Measurements from ENCODE around the gene TMPRSS6. TPM values are rescaled to one million over a fixed set of nuclear protein-coding genes. Genes with fewer than 3 reads are reported as not detected.

The TMPRSS6 gene
- total RNA-seq, 4 donors from 2014 or later: not detected

DNA sequence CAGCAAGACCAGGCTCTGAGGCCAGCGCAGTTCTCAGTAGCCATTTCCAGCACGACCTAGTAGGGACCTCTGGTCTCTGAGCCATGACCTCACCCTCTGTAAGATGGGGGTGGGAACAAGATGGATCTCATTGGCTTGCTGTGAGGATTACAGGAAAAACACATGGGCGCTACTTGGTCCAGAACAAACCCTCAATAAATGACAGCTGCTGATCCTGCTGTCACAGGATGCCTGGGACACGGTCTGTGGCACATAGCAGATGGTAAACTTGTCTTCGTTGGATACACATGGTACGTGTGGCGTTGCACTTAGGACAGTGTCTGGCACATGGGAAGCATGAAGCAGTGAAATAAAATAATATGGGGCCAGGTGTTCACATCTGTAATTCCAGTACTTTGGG, 62.5 kb downstream of the TMPRSS6 start:
- DNase-seq (ENCODE audit: low spot score) (no peak), ATAC-seq (ENCODE audit: low FRiP score) (no peak)
- TF ChIP-seq, protein P1, sequence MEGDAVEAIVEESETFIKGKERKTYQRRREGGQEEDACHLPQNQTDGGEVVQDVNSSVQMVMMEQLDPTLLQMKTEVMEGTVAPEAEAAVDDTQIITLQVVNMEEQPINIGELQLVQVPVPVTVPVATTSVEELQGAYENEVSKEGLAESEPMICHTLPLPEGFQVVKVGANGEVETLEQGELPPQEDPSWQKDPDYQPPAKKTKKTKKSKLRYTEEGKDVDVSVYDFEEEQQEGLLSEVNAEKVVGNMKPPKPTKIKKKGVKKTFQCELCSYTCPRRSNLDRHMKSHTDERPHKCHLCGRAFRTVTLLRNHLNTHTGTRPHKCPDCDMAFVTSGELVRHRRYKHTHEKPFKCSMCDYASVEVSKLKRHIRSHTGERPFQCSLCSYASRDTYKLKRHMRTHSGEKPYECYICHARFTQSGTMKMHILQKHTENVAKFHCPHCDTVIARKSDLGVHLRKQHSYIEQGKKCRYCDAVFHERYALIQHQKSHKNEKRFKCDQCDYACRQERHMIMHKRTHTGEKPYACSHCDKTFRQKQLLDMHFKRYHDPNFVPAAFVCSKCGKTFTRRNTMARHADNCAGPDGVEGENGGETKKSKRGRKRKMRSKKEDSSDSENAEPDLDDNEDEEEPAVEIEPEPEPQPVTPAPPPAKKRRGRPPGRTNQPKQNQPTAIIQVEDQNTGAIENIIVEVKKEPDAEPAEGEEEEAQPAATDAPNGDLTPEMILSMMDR (IDR thresholded peaks at IDR 0.05): no peak

DNA sequence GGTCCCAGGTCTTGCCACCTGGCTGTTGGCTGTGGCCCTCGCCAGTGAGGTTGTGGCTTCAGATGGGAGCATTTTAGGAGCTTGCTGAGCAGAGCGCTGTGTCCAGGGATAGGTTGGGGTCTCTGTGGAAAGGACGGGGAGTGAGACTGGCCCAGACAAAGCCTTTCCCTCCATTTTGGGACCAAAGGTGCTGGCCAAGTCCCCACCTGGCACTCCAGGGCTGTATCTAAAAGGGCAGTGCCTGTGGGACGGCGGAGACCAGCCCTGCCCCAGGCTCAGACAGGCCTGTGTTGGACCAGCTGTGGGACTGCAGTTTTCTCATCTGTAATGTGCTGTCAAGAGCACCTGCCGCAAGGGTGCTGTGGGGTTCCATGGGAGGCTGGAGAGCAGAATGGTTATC, 62.9 kb downstream of the TMPRSS6 start:
- DNase-seq (ENCODE audit: low spot score) (no peak), ATAC-seq (ENCODE audit: low FRiP score) (no peak)
- TF ChIP-seq, protein P1 (IDR thresholded peaks at IDR 0.05): no peak

DNA sequence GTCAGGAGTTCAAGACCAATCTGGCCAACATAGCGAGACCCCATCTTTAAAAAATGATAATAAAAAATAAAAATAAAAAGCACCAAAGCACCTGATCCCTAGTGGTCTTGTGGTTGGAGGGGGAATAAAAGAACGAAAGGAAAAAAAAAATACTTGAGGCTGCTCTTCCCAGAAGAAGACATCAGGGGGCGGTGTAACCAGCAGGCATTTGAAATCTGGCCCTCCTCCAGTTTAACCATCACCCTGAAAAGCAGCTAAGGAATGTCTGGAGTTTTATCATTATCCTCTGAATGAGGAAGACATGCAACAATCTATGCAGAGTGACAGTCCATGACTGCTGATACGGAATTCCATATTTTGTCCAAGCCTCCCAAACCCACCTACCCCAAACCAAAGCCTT, 63.6 kb downstream of the TMPRSS6 start:
- no peak for DNase-seq (ENCODE audit: low spot score)
- TF ChIP-seq, protein P1 (IDR thresholded peaks at IDR 0.05): no peak
- ATAC-seq (ENCODE audit: low FRiP score): no peak

DNA sequence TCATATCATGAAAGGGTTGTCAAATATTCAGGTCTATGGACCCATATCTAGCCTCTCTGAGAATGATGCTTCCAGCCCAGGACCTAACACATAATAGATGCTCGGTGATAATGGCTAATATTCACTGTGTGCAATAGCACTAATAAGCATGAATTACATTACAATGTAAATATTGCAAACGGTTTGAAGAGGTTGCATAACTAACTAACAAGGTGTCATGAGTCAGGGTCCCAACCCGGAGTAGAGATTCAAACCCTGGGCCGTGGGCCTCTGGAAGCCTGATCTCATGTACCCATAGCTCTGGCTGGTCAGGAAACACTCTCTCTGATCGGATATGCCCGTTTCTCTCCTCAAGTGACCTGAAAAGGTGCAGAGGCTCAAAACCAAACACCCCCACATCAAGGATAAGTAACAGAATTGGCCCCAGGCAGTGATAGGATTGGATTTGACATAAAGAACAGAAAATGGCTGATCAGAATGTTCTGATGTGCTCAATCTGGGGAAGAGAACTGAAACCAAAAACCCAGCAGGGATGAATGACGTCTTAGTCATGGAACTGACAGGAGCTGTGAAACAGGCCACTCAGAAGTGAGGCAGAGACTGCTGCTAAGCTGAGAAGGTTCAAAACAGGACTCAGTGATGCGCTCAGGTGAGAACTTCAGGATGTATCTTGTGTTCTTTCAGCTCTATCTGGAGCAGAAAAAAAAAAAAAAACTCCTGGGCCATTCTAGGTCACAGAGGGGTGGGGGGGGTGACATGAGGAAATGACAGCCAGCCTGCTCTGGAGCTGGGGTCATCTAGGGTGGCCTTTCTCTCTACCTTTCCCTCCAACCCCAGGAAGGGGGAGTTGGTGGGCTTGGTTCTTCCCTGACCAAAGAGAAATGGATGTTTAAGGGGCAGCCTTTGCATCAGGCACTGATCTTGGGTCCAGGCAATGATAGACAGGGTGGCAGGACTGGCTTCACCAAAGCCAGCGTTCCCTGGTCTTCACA, 64.6 kb downstream of the TMPRSS6 start:
- ATAC-seq (ENCODE audit: low FRiP score): no peak
- no peak for DNase-seq (ENCODE audit: low spot score)
- TF ChIP-seq, protein P1 (IDR thresholded peaks at IDR 0.05): no peak

DNA sequence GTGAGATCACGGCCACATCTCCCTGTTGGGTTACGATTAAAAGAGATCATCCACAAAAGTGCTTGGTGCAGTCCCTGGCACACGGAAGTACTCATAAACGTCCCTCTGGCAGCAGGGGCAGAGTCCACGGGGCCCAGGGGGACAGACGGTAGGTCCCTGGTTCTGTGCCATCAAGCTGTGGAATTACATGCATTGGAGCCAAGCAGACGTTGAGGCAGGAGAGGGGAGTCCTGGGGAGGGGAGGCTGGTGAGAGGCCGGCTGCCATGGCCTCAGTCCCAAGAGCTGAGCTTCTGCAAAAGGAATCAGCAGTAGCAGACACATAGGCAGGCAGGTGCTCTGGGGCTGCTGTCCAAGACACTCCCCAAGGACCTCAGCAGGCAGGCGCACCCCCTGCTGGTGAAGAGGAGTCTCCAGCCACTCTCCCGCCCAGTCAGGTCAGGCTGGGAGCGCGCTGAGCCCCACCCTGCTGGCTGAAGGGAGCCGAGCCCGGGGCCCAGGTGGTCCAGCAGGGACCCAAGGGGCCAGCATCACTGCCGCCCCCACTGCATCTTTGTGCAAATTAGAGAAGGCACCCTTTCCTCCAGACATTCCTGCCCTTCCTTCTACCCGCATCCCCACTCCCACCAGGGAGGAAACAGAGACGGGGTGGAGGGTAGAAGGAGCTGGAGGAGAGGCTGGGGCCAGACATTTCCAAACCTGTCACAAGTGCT, 65.5 kb downstream of the TMPRSS6 start:
- ATAC-seq (ENCODE audit: low FRiP score): peak; percentile 82

DNA sequence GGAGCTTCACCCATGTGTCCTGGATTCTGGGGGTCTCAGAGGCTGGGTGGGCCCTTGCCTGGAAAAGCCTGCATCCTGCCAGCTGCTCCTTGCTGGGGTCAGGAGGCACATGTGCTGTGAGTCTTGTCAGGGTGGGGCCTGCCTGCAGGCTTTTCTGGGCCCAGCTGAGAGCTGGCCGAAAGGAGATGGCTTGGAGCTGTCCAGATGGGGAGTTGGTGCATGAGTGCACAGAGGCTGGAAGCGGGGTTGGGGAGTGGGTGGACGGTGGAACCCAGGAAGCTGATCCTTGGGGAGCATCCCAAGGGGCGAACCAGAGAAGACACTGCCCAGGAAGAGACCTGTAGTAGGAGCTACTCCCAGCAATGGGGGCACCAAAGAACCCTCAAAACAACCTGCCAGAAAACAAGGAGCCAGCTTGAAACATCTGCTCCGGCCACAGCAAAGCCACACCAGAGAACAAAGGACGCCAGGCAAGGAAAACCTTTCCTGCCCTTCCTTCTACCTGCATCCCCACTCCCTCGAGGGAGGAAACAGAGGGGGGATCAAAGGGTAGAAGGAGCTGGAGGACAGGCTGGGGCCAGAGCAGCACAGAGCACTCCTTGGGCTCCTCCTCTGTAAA, 66.2 kb downstream of the TMPRSS6 start:
- ATAC-seq (ENCODE audit: low FRiP score): no peak
- DNase-seq (ENCODE audit: low spot score): no peak

More for the DNA sequence above, 65.5 kb downstream of the TMPRSS6 start:
- DNase-seq (ENCODE audit: low spot score): peak; percentile 31
- TF ChIP-seq, protein P1 (IDR thresholded peaks at IDR 0.05): no peak

More for the DNA sequence above, 66.2 kb downstream of the TMPRSS6 start:
- TF ChIP-seq, protein P1 (IDR thresholded peaks at IDR 0.05): no peak

All from omental fat pad (tissue), 4 donors.